HT1080 (cell line): Measurements from ENCODE around the gene NCSTN. TPM values are rescaled to one million over a fixed set of nuclear protein-coding genes. Genes with fewer than 3 reads are reported as not detected.

Experiments
- DNase-seq: peaks from one replicate; pipeline ENCODE4 v3.0.0-alpha.2; 2015; ENCODE audit warnings: low read depth
- polyA plus RNA-seq, 2 experiments: library from polyadenylated mRNA; depleted of rRNA; stranded (reverse); fragments of >200 nt; gene quantifications; 2 replicates each; pipeline ENCODE4 v1.2.3, GENCODE V29; 2015
- total RNA-seq: library from RNA; depleted of rRNA; stranded (reverse); fragments of >200 nt; shearing (Covaris generic); gene quantifications from 2 replicates; pipeline ENCODE4 v1.2.3, GENCODE V29; 2014; rRNA removed

NCSTN gene
- total RNA-seq: 40.0 and 49.0 TPM in 2 replicates
- 113 and 132 TPM in 2 replicates for polyA plus RNA-seq (2015; cell fraction: cytosol; rRNA removed)
- 350 and 447 TPM in 2 replicates for polyA plus RNA-seq (2015; cell fraction: nucleus; rRNA removed)

DNA sequence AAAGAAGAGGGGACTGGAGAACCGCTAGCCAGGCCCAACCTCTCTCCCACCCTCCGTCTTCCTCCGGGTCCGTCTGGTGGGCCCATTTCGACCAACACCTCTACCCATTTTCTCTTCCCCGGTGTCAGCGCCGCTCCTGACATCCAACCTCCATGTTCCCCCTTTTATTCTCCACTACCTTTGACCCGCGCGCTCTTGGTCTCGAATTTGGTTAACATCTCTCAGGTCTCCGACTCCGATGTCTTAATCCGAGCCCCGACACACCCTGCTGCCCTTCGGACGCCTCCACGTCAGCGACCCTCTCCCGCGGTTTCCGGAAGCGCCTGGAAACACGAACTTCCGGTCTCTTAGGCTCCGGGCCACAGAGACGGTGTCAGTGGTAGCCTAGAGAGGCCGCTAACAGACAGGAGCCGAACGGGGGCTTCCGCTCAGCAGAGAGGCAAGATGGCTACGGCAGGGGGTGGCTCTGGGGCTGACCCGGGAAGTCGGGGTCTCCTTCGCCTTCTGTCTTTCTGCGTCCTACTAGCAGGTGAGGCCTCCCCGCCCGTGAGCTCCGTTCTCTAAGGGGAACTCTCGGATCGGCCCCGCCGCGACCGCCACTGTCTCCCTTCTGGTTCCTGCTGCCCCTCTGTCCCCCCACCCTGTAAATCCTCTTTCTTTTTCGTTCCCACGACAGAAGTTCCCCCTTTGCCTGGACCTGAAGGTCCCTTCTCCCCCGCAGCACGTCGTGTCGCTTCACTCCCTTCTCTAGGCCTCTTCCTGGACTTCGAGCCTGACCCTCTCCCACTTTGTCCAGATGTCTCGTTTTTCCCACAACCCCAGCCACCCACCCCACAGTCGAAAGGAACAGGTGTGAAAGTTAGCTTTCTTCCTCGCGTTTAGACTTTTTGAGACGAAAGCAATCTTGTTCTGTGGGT is at the start of gene NCSTN, which contains the start of gene COPA:
NCSTN (plus strand) TSS at position 431 of the 917 bp plus-strand sequence; CDS start at position 445, 14 bp downstream.
COPA (minus strand) TSS at position 298 of the 917 bp plus-strand sequence; CDS start at position 218, 80 bp downstream.
- peak; percentile 91 for DNase-seq

- no peak for DNase-seq
These were observed 47.1 kb upstream of the NCSTN start for GRCh38 chr1:160296036-160296435.

DNA sequence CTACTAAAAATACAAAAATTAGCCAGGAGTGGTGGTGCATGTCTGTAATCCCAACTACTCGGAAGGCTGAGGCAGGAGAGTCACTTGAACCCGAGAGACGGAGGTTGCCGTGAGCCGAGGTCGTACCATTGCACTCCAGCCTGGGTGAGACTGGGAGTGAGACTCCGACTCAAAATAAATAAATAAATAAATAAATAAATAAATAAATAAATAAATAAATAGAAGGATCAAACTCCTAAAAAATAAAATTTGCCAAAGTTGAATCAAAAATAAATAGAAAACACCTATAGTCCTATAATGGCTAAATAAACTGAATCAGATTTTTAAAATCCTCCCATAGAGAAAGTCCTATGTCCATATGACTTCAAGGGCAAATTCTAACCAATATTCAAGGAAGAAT is 43.0 kb upstream of the NCSTN start:
- DNase-seq: no peak

GRCh38 chr1:160307118-160307791 is 35.9 kb upstream of the NCSTN start:
- DNase-seq: no peak

- DNase-seq: no peak
These were observed 34.6 kb upstream of the NCSTN start for GRCh38 chr1:160308451-160309184.

DNA sequence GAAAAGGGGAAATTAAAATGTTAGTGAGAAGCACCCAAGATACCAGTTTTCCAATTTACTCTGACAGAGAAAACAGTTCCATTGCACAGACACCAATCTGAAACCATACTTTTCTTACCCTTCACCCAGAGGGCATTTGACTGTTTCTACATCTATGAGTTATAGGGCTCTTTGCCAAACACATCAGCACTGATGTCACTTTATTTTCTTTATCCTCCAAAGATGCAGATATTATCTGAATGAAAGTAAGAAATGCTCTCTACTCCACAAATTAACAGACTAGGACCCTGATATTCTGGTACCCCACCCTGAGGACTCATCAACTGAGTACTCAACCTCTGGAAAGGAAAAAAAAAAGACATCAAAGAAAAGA is 34.0 kb upstream of the NCSTN start:
- no peak for DNase-seq

GRCh38 chr1:160309571-160309970 is 33.6 kb upstream of the NCSTN start:
- no peak for DNase-seq

- no peak for DNase-seq
These were observed 27.8 kb upstream of the NCSTN start for GRCh38 chr1:160315359-160315758.

DNA sequence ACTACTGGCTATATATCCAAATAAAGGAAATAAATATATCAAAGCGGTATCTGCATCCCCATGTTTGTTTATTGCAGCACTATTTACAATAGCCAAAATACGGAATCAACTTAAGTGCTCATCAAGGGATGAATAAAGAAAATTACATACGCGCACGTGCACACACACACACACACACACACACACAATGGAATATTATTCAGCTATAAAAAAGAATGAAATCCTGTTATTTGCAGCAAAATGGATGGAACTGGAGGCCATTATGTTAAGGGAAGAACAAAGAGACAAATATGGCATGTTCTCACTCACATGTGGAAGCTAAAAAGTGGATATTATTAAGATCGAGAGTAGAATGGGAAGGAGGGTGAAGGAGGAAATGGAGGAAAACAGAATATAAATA is 20.4 kb upstream of the NCSTN start:
- DNase-seq: no peak

- no peak for DNase-seq
These were observed 17.9 kb upstream of the NCSTN start for GRCh38 chr1:160325252-160325651.

GRCh38 chr1:160326418-160326817 is 16.8 kb upstream of the NCSTN start:
- no peak for DNase-seq

- DNase-seq: no peak
These were observed 15.0 kb upstream of the NCSTN start for GRCh38 chr1:160328184-160328583.

GRCh38 chr1:160330119-160330518 is 13.1 kb upstream of the NCSTN start:
- no peak for DNase-seq

- no peak for DNase-seq
These were observed 10.7 kb upstream of the NCSTN start for GRCh38 chr1:160332516-160332915.

DNA sequence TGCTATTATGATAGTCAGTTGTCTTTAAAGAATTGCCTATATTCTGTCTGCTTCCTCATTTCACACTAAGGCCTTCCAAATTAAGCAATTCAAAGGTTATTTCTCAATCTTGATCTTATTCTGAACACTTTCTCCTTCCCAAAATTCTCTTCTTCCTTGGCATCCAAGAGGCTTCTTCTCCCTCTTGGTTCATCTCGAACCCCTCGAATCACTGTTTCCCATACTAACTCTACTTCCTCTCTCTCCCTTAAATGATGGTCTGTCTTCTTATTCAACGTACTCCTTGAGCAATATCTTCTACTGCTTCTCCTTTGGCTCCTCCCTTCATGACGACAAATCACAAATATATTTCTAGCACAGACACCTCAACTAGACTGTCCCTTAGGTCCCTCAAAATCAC is 4.6 kb upstream of the NCSTN start:
- no peak for DNase-seq

GRCh38 chr1:160340146-160340545 is 3.0 kb upstream of the NCSTN start:
- no peak for DNase-seq

DNA sequence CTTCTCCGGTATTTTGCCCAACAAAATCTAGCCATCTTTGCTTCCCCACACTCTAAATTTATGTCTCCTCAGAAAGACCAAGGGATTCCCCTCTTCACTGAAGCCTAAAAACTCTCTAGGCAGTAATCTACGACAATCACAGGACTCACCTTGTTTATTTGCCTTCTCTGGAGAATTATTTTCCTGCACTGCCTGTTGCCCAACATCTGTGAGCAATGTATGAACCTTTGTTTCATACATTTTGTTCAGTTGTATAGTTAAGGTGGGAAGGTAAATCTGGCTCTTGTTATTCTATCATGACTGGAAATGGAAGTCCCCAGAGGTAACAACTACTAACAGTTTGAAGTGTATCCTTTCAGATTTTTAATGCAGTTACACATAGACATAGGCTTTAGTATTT is 2.3 kb upstream of the NCSTN start:
- DNase-seq: no peak

DNA sequence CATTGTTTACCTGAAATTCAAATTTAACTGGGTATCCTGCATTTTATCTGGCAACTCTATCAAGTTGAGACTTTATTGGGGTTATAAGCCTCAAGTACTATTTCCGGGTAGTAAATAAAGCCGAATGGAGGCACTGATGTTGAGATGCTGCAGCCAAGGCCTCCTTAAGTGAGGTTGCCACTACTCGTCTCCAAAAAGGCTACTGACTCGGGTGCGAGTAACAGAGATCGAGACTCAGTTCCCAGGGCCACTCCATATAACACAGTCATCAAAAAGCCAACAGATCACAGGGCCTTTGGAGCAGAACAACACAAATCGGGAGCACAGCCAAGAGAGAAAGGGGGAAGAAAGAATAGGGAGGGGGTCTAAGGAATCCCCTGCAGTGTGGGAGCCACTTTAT is 657 bp upstream of the NCSTN start:
- no peak for DNase-seq

DNA sequence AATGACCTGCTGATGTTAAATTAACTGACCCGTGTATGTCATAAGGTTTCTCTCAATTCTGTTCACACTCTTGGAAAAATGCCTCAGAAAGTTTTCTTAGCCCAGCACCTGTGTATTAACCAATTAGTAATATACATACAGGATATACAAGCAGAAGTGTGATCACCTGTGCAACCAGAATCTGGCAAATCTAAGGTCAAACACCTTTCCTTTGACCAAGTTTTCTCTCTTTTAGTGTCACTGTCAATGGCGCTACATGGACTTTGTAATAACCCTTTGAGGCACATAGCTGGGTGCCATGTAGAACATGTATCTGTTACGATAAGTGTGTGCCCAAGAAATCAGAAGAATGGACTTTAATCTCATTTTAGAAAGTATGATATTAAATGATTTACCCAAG is 1.1 kb downstream of the NCSTN start:
- DNase-seq: no peak

GRCh38 chr1:160344936-160345335 is 1.8 kb downstream of the NCSTN start:
- DNase-seq: no peak

- DNase-seq: no peak
These were observed 3.3 kb downstream of the NCSTN start for GRCh38 chr1:160346463-160346862.

DNA sequence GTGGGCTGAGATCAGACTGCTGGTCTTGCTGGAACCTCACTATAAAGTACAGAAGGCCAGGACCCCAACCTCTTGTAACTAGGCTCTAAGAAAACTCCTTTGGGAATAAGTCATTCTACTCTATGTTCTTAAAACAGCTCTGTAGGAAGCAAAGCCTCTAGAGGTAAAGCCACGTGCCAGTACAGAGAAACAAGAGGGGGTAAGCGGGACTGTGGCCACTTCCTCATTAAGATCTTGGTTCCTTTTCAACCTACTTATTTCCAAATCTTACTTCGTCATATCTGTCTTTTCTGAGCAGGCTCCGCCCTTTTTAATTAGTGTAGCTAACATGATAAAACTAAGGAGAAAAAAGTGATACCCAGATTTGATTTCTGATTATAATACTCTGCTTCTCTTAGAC is 3.8 kb downstream of the NCSTN start:
- no peak for DNase-seq
